GM13977 (cell line): Measurements from ENCODE around the gene FOLR3.
"Not testable (repeated sequence)": the region's sequence is repeated elsewhere in the genome, so short reads cannot be mapped to it uniquely, and the experiment has no call there.

Source experiments
- DNase-seq: peaks from one replicate; pipeline ENCODE4 v3.0.0; 2012; ENCODE audit warnings: low spot score
- in situ Hi-C: fragments of 300-500 bp; cut with MboI; formaldehyde crosslinking; loops from one replicate; pipeline ENCODE4 v1.12.0; 2022; ENCODE audit warnings: low sequenced_read_pairs, low pct_unique_long_range_greater_than_20kb, mixed read lengths, inconsistent platforms; ENCODE audit not compliant: unreplicated experiment
- TF ChIP-seq, protein P1 (sequence below): IDR thresholded peaks from 2 replicates; pipeline ENCODE4 v1.5.1; 2012; ENCODE audit warnings: mild to moderate bottlenecking, control low read depth; ENCODE audit not compliant: insufficient read depth; ENCODE audit errors: extremely low read depth, missing control alignments

The FOLR3 gene

DNA sequence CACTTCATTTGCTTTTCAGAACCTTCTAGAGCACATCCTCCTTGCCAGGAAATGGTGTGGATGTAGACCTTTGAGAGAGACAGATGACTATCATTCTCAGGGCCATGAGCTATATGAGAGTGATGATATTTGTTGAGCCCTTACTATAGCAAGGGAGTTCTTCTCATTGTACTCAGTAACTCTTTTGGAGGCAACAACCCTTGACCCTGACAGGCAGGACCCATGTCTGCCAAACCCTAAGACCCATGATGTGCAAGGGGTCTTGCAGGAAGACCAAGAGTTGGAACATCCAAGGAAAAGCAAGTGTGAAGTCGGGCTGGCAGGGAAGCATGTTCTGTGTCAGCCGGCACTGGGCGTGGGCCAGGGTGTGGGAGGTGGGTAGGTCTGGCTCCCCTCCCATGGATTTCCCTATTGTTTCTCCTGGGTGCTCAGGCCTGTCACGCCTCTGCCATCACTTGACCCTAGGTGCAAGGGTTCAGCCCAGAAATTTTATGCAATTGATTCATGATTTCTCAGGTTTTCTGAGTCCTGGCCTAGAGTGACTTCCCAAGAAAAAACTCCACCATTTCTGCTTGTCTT is 1.2 kb downstream of the FOLR3 start:
- DNase-seq, result no peak
- in situ Hi-C loops, result no loop called here
- TF ChIP-seq, protein P1, sequence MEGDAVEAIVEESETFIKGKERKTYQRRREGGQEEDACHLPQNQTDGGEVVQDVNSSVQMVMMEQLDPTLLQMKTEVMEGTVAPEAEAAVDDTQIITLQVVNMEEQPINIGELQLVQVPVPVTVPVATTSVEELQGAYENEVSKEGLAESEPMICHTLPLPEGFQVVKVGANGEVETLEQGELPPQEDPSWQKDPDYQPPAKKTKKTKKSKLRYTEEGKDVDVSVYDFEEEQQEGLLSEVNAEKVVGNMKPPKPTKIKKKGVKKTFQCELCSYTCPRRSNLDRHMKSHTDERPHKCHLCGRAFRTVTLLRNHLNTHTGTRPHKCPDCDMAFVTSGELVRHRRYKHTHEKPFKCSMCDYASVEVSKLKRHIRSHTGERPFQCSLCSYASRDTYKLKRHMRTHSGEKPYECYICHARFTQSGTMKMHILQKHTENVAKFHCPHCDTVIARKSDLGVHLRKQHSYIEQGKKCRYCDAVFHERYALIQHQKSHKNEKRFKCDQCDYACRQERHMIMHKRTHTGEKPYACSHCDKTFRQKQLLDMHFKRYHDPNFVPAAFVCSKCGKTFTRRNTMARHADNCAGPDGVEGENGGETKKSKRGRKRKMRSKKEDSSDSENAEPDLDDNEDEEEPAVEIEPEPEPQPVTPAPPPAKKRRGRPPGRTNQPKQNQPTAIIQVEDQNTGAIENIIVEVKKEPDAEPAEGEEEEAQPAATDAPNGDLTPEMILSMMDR, result no peak

GRCh38 chr11:72138821-72139390 is 3.4 kb downstream of the FOLR3 start:
- TF ChIP-seq, protein P1, result no peak
- in situ Hi-C loops, result no loop called here
- no peak for DNase-seq

- DNase-seq, result no peak
- TF ChIP-seq, protein P1, result no peak
- in situ Hi-C loops, result no loop called here
Observed at GRCh38 chr11:72139500-72139899, 4.0 kb downstream of the FOLR3 start.

DNA sequence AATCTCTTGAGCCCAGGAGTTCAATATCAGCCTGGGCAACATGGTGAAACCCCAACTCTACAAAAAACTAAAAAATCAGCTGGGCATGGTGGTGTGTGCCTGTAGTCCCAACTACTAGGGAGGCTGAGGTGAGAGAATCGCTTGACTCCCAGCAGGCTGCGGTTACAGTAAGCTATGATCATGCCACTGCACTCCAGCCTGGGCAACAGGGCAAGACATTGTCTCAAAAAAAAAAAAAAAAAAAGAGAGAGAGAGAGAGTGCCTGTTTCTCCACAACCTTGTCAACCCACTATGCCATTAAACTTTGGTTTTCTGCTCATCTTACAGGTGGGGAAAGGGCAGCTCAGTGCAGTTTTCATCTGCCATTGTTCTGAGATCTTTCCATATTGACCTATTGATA is 5.1 kb downstream of the FOLR3 start:
- no peak for DNase-seq
- in situ Hi-C loops, result no loop called here
- TF ChIP-seq, protein P1, result no peak

- DNase-seq, result no peak
- in situ Hi-C loops, result no loop called here
- TF ChIP-seq, protein P1, result no peak
Observed at GRCh38 chr11:72141066-72141465, 5.5 kb downstream of the FOLR3 start.

- DNase-seq, in situ Hi-C loops: not testable (repeated sequence)
Observed at GRCh38 chr11:72142086-72142485, 6.6 kb downstream of the FOLR3 start.

GRCh38 chr11:72142543-72142942 is 7.0 kb downstream of the FOLR3 start:
- in situ Hi-C loops, result not testable (repeated sequence)

More at GRCh38 chr11:72142543-72142942, 7.0 kb downstream of the FOLR3 start:
- not testable (repeated sequence) for DNase-seq
